SK-N-DZ (cell line): Measurements from ENCODE around the gene TBCK.

ENCODE experiments used
- DNase-seq: peaks from one replicate; pipeline ENCODE4 v3.0.0-alpha.2; 2015; ENCODE audit warnings: low spot score

Gene TBCK

GRCh38 chr4:106041294-106042002 is 274.6 kb downstream of the TBCK start:
- no peak for DNase-seq

DNA sequence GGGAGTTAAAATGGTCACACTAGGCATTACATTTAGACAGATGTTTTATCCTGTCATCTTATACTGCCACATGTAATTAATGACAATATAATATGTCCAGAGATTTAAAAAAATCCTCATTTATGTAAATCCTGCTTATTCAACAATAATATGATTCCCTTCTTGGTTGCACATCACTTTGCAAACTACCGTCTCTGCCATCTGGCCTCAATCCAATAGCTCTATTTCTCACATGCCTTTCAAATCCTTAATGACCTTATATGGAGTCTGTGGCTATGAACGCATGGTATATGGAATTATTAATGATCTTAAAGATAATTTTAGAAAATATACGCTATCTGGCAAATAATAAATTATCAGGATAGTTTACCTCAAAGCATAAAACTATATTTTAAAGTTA is 276.2 kb downstream of the TBCK start:
- DNase-seq: no peak

DNA sequence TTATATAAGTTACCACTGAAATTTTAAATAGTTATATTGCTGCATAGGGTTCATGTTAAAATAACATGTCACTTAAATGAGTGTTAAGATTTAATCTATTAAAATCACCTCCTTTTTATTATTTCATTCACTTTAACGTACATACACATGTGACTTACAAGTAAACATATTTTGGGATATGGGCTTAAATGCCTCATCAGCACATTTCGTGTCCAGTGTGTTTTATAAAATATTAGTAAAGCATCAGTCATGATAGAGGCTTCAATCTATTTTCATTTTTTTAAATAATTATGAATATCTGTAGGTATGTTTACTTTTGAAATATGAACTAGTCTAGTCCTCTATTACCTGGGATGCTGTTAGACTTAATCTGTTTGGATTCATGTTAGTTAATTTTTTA is 277.1 kb downstream of the TBCK start:
- no peak for DNase-seq

DNA sequence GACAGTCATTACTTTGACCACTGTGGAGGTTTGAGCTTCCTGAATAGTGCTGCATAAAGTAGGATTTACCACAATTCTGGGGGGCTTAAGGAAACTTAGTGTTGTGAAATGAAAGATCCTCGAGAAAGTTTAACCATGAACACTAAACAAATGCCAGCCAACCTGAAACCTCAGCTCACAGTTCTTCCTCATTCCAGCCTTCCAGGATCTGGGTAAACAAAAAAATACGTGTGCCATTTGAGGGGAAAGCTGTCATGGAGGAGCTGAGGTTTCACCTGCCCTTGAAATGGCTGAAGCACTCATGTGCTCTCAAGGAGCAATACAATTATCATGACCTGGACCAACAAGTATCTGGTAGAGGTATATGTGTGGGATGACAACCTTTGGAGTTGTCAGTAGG is 278.0 kb downstream of the TBCK start:
- no peak for DNase-seq

DNA sequence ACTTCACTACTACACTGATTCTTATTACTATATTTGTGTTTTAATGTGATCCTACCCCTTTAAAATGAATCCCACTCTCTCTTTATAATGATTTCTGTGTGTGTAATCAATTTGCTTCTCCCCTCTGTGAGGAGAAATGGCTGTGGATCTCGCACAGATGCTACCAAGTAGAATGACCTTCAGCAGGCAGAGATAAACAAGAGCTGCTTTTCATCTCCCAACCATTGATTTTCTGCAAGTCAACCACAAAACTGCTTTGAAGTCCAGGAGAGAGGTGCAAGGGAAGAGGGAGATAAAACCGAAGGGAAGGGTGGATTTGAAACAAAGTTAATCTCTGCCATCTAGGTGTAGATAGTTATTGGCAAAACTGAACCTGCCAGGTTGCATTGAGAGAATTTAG is 279.2 kb downstream of the TBCK start:
- DNase-seq: no peak

GRCh38 chr4:106036334-106036733 is 279.7 kb downstream of the TBCK start:
- DNase-seq: no peak

- DNase-seq: no peak
Measured at GRCh38 chr4:106035204-106035603, 280.8 kb downstream of the TBCK start.

GRCh38 chr4:106034751-106035150 is 281.3 kb downstream of the TBCK start:
- no peak for DNase-seq

GRCh38 chr4:106034220-106034619 is 281.8 kb downstream of the TBCK start:
- no peak for DNase-seq

DNA sequence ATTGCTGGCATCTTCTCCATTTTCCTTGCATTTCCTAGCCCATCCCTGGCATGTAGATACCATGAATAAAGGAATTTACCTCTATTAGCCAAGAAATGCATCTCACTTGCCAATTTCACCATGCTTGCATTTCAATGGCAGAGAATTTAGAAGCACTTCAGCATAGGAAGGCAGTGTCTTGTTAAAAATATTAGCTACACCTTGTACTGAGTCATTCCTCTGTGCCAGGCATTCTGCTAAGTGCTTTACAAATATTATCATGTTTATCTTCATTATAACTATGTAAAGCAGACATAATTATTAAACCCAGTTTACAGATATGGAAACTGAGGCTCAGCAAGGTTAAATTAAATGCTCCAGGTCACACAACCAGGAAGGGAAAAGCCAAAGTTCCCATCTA is 282.5 kb downstream of the TBCK start:
- DNase-seq: no peak

- DNase-seq: no peak
Measured at GRCh38 chr4:106032851-106033286, 283.1 kb downstream of the TBCK start.

DNA sequence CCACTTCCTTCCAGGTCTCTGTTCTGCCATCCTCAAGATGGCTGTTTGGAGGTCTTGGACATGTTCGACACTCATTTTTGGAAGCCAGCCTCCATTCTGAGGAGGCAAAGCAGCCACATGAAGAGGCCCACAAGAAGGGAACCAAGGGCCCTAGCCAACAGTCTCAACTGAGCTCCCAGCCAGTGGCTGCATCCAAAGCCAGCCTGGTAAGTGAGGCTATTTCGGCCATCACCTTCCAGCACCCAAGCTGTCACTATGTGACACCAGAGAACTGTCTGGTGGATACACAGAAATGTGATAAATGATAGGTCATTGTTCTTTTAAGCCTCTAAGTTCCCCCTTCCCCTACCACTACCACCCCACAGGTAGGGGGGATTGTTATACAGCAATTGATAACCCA is 293.6 kb downstream of the TBCK start:
- no peak for DNase-seq

DNA sequence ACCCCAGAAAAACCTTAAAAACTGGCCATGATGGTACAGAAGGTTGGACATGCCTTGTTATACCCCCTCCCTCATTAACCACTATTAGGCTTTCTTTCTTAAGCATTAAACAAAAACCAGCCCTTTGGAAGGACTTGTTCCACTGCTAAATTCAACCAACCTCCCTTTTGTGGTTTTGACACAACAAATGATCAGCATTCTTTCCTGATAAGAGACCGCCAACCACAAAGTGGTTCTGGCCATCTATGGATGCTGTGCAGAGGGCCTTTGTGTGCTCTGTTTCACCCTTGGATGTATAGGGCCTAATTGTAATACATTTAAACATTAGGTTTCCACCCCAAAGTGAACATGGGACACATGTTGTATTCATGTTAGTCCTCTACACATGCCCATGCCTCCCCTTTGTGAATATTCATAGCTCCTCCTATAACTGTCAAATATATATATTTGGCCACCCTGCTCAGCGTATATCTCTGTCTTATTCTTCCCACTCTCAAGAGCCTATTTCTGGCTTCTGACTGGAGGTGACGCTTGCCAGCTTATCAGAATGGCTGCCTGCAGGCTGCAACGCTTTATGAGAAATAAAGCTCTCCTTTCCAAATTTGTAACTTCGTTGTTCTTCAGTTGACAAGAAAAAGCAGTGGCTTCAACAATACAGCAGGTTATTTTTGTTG is 294.1 kb downstream of the TBCK start:
- DNase-seq: no peak

- DNase-seq: no peak
Measured at GRCh38 chr4:106019771-106020170, 296.2 kb downstream of the TBCK start.

- no peak for DNase-seq
Measured at GRCh38 chr4:106017975-106018374, 298.0 kb downstream of the TBCK start.

- no peak for DNase-seq
Measured at GRCh38 chr4:106011387-106011786, 304.6 kb downstream of the TBCK start.

GRCh38 chr4:106010761-106011160 is 305.2 kb downstream of the TBCK start:
- no peak for DNase-seq

- DNase-seq: no peak
Measured at GRCh38 chr4:106002994-106003393, 313.0 kb downstream of the TBCK start.

- no peak for DNase-seq
Measured at GRCh38 chr4:105998171-105999063, 317.6 kb downstream of the TBCK start.

- no peak for DNase-seq
Measured at GRCh38 chr4:105996845-105997244, 319.2 kb downstream of the TBCK start.

DNA sequence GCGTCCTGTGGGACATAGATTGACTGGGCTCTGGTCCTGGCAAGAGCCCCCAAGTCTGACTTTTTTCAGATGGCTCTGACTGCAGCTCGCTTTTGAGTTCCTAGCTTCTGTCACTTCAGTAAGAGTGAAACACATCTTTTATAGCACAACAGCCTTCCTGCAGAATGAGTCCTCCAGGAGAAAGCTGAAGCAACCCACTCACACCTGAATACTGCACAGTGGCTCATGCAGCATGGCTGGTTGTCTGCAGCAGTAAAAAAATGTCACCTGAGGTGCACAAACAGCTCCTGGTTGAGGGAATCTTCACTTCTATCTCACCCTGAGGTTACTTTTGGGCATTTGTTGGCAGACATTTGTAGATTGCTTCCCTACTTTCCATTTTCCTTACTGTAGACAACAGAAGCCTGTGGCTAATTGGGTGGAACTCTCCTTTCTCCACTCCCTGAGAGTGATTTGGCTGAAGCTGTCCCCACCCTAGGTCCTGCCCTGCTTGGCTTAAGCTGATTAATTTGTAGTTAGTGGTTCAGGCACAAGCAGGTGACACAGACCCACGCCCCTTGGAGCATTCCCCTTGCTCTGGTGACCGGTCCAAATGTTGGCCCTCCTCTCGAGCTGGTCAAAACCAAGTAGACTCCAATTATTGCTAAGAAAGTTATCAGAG is 321.0 kb downstream of the TBCK start:
- DNase-seq: no peak

DNA sequence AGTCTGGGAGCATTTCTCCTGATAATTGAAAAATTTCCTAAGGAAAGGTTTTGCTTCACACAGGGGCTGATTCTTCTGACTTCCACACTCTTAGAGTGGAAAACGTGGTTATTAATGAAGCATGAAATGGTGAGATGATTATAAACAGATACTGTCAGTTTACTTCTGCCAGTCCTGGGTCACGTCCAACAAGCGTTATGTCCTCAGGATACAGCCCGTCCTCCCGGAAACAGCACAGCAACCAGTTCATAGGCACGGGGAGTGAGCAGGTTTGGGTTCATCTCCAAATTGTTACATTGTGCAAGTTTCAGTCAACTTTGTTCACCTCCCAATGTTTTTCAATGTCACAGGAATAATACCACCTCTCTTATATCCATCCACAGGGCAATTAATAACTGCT is 321.9 kb downstream of the TBCK start:
- no peak for DNase-seq
